GM21528 (cell line): Measurements from ENCODE around the gene NR4A3.

Experiments used
- ATAC-seq: cut with Tn5 transposase; IDR thresholded peaks from one replicate; pipeline ENCODE4 v1.9.1; 2021; ENCODE audit warnings: mild to moderate bottlenecking, moderate library complexity; ENCODE audit not compliant: unreplicated experiment, low FRiP score

NR4A3 gene

DNA sequence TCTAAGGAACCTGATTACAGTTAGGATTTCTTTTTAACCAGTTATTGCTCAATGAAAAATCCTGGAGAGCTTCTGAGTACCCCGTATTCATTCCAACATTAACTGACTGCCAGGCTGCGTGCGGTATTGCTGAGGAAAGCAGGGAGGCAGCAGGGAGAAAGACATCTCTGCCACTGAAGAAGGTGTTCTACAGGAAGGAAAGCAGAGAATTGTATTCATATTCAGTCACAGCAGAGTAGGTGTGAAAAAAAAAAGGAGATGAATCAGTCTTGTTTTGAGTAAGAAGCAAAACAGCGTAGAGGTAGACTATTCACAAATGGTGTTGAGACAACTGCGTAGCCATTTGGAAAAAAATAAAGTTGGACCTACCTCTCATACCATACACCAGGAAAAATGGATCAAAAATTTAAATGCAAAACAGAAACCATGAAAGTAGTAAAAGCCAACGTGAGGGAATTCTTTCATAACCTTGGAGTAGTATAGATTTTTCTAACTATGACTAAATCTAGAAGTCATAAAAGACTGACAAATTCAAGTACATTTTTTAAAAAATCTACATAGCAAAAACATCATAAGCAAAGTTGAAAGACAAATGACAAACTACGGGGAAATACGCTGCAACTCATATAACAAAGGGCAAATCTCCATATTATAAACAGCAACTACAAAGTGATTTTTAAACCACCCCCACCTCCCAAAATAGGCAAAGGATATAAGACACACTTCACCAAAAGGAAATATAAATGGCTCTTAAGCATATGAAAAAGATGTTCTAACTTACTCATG lies 9.9 kb upstream of the NR4A3 start:
- no peak for ATAC-seq

DNA sequence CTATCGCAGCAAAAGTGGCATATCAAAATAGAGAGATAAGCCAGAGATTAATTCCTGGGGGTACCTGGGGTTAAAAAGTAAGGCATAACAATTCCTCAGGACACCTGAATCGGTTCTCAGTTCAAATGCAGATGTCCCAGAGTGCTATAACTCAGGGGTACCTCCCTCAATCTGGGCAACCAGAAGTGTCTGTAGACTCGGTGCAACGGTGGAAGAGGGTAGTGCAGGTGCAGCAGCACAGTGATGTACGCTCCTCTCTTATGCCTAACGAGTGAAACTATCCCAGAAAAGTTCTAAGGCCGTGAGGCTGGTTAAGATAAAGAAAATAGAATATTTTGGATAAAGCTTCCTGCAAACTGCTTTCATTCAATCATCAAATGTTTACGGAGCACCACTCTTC lies 7.9 kb upstream of the NR4A3 start:
- no peak for ATAC-seq

DNA sequence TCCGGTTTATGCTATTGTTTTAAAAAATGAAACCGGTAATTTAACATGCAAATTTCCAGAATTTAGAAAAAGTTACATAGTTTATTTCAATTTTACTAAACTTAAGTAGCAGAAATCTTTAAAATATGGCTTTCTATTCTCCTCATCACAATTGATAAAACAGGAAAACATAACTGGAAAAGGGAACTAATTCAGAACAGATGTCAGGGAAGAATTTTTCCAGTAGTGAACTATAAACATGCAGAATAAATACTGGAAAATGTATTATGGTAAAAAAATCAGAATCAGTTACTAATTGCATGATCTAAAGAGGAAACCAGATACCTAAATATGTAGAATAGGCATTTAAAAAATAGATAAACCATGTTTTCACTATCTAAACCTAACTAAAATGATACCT lies 7.3 kb upstream of the NR4A3 start:
- no peak for ATAC-seq

DNA sequence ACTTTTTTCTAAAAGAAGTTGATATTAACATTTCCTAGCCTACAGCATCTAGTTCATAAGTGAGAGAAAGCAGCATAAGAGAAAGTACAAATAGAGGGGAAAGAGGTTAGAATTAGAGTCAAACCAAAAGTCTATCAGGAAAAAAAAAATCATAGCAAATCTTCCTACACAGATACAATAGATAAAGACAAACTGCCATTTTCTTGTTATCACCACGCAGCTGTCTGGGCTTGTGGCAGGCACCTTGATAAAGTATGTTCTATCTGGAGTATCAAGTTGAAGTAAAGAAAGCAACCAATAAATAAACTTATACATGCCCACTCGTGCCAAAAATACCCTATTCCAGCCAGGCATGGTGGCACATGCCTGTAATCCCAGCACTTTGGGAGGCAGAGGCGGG lies 5.3 kb upstream of the NR4A3 start:
- no peak for ATAC-seq

DNA sequence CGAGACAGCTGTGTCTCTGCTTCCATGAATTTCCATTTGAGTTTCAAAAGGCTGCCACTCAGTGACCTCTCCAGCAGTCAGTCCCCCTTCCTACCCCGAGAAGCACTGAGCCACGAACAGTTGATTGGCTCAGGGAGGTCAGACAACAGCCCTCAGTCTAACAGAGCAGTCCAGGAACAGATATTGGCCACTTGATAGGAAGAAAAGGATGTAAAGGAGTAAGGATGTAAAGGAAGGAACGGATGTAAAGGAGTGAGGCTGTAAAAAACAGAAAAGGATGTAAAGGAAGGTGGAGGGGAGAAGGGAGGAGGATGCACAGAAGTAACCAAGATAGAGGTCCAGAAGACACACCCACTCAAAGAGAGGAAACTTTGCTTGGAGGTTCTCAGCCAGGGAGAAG lies 3.2 kb upstream of the NR4A3 start:
- no peak for ATAC-seq

DNA sequence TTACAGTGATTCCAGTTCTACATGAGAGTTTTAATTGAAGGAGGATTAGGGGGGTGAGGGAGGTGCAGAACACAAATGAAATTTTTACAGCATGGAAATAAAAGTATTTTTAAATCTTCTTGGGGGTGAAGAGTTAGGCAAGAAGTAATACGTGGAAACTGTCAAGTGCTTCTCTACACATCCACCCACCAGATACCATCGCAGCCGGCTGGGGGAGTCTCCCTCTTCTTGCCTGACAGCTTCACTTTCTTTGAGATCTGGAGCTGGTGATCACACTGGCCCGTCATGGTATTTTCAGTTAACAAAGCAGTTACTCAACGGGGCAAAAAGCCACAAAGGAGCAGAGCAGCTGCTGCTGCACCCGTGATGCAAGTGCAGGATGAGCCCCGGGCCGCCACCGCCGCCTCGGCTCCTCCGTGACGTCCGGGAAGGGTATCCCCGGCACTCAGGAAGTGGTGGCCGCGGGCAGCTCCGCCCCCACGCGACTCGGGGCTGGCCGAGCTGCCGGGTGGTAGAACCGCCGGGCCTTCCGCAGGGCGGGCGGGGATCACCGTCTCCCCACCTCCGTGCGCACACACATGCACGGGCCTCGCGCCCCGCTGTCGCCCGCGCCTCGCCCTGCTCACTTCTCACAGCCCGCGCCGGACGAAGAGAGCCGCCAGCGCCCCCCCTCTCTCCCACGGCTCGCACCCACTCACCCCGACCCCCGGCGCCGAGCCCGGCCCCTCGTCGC lies 2.4 kb upstream of the NR4A3 start:
- ATAC-seq, result peak; percentile 56

DNA sequence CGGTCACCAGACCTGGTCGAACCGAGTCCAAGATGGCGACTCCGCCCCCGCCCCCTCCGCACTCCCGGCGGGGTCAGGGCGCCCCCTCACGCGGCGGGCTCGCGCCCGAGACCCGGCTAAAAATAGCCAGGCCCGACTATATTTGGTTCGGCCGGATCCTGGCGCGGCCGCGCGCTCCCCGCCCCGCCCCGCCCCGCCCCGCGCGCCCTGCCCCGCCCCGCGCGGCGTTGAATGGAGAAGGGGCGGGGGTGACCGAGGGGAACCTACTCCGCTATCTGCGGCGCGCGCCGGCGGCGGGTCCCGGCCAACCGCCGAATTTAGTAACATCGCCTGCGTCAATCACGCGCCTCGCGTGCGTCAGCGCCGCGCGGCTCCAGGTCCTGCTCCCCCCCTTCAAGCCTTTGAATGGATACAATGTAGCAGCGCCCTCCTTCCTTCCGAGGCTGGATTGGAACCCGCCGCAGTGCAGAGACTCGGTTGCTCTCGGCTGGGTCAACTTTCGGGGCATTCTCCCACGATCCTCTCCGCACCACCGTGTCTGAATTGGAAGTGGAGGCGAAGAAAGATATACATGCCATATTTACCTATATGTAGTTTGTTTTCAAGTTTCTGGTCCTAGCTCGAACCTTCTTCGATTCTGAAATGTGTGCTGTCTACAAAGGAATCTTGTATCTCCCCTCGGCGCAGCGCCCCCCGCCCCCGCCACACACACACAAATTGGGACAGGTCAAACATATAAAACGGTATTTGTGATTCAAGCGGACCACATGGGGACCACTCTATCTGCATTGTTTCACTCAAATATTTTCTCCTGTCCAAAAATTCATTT lies 1.6 kb upstream of the NR4A3 start:
- peak; percentile 51 for ATAC-seq

DNA sequence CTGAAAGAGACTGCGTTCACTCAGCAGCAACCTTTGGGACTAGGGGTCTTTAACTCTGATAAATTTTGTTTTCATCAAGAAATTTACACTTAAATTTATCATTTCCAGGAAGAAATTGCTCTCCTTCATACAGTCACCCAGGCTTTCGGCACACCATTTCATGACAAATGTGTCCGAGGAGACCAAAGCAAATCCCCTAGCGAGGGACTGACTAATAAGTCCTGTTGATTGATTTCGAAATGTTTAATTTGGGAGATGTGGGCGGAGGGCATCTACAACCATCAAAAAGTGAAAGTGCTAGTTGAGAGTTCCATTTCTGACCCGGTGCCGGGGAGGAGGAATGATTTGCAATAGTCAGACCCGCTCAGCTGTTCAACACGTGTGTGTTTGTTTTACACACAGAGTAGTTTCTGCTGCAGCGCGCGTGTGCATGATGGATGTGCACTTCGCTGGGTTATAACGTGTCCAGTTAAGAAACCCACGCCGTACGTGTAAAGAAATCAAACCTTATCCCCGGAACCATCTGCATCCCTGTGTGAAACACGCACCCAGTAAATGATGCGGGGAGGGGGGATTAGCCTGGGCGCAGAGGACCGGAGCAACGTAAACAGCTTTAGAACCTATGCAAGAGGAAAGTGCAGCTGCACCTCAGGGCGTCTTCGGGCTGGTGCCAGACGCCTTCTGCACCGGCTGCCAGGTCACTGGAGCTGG lies 845 bp upstream of the NR4A3 start:
- no peak for ATAC-seq

DNA sequence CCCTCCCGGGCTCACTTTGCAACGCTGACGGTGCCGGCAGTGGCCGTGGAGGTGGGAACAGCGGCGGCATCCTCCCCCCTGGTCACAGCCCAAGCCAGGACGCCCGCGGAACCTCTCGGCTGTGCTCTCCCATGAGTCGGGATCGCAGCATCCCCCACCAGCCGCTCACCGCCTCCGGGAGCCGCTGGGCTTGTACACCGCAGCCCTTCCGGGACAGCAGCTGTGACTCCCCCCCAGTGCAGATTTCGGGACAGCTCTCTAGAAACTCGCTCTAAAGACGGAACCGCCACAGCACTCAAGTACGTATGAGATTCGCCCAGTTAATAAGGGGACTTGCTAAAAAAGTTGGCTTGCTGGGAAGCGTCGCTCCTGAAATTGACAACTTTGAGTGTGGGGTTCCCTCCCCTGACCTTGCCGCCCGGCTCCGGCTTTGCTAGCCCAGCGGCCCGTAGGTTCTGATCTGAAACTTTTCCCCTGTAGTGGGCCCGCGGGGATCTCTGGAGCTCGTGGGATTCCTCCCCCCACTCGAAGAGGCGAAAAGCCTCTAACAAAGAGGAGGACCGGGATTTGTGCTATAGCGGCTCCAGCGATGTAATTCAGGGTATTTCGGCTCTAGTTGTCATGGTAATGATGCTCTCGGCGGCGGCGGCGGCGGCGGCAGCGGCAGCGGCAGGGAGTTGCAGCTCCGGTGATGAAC lies 572 bp downstream of the NR4A3 start:
- ATAC-seq, result no peak

DNA sequence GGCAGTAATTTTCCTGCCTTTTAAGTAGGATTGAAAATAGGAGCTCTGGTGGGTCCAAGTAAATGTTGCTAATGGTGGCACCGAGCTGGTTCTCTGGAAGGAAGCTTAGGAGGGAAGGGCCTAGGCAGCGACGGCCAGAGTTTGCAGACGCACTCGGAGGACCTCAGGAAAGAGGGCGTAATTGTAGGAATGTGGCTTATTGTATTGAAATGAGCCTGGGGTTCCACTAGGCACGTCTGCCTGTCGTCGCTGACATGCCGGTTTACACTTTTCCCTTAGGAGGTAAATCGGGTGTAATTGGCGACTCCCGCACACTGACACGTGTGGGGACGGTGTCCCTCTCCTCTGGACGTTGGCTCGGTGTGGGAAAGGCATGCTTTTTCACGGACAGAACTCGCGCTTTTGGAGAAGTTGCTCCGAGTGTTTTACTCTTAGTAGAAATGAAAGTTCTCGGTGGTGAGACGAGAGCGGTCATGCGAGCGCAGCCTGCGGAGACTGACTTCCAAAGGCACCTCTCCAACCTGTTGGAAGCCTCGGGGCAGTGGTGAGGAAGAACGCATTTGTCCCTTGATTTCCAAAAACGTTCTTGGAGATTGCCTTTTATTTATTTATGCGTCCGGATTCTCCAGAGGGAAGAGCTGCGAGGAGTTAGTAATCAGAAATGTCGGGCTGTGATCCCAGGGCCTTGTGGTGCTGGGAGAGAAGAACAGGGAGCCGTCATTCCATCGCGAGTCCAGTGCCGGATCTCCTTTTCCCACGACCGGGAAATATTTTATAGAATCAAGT lies 1.3 kb downstream of the NR4A3 start:
- no peak for ATAC-seq

DNA sequence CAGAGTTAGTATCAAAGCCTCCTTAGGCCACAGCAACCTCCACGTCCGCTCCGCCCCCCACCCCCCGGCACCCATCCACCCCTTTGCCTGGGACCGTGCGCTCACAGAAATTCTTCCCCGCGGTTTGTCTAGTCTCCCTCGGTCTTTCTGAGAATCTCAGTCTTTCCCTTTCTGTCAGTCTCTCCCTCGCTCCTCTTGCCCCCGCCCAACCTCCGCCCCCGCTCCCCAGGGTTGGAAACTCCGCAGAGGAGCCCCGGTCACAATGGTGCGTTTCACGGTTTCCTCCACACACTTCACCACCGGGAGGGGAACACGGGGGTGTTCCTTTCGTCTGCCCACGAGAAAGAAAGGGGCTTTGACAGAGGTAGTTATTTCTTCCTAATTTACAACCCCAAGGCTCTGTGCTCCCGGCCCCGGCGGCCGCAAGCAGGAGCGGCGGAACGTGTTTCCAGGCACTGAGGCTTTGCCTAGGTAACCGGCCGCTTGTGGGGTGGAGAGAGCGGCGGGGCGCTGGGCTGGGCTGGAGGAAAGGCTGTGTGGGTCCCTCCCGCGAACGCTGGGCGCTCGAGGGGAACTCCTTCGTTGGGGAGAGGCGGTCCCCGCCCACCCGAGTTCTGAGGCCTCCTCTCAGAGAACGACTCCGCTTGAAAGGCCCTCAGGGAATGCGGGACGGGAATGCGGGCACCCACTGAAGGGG lies 2.1 kb downstream of the NR4A3 start:
- ATAC-seq, result no peak

DNA sequence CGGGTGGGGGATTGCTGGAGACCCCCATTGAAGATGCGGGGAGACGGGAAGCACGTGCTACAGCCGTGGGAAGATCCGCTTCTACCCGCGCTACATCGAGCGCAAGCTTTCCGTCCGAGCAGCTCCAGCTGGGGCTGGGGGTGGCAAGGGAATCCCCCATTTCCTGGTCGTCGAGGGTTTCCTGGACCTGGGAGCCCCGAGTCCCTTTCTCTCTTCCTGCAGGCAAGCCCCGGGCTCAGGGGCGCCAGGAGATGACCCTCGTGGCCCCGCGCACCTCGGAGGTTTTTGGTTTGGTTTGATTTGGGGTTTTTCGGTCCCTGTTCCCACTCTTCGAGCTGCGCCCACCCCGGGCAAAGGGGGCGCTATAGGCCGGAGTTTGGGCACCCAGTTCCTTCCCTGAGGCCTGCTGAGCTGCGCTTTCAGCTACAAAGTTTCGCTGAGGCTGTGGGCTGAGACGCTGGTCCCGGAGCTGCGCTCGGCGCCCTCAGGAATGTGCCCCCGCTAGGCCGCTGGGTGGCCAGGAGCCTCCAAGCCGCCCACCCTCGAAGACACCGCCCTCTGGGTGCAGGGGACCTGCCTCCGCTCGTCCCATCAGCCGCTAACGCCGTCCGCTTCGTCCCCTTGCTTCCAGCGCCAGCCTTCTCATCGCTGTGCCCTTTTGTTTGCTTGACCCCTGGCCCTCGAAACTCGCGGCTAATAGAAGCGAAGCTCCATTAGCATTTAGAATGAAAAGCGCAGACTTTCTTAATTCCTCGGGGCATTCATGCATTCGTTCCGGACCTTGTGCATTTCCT lies 2.9 kb downstream of the NR4A3 start:
- ATAC-seq, result no peak

DNA sequence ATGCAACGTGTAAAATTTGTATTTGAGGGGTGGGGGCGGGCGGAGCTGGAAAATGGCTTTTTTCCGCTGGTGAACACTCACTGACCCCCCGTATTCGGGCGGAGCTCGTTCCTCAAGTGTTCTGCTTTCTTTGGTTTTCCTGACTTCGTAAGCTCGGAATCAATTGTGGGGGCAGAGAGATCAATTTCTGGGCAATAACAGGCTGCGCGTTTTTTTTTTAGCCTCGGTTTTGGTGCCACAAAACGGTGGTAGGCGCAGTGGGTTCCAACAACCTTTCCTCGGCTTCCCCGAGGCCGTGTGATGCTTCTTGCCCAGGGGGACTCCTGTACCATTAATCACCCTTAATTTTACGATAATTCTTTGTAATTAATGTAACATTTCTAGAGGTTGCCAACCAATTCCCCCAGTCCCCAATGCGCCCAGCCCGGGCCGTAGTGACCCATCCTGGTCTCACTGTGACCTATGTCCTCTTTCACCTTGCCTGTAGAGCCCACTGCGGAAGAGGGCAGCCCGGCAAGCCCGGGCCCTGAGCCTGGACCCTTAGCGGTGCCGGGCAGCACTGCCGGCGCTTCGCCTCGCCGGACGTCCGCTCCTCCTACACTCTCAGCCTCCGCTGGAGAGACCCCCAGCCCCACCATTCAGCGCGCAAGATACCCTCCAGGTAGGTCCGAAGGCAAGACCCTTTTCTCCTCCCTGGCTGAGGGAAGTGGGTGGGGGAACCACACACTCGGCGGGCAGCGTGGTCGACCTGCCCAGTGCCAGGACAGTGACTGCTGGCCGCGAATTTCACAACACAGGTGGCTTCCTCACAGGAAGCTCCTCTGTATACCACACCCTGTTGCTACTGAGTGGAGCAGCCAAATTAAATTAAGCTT lies 3.7 kb downstream of the NR4A3 start:
- no peak for ATAC-seq

DNA sequence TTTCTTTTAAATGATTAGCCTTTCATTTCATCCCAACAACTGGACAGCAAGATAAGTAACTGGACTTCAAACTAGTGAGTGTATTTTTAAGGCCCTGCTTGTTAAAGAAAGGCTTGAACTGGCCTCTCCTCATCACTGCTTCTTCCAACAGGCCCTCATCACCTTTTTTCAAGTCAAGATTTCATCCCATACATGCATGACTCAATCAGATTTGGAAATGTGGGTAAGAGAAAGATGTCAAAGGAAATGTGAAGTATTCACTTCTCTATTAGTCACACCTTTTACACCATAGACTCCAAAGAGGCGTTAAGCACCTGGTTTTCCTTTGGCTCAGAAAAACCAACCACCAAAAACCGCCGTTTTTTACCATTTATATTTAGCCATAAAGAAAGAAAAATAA lies 4.9 kb downstream of the NR4A3 start:
- no peak for ATAC-seq

DNA sequence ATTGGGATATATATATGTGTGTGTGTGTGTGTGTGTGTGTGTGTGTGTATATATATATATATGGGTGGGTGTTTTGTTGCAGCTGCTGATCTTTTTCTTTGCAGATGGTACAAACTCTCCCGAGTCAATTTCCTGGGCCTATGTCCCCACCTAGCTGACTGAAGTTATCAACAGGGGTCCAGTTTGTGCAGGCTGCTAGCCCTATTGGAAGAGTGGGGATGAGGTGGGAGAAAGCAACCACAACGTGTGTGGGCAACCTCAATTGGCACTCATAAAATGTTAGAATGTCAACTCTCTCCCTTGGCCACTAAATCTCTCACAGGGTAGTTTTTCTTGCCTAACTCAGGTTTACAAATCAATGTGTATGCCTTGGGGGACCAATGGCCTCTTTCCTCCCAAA lies 5.6 kb downstream of the NR4A3 start:
- ATAC-seq, result no peak

DNA sequence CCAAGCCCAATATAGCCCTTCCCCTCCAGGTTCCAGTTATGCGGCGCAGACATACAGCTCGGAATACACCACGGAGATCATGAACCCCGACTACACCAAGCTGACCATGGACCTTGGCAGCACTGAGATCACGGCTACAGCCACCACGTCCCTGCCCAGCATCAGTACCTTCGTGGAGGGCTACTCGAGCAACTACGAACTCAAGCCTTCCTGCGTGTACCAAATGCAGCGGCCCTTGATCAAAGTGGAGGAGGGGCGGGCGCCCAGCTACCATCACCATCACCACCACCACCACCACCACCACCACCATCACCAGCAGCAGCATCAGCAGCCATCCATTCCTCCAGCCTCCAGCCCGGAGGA lies 6.3 kb downstream of the NR4A3 start:
- ATAC-seq, result no peak
